Caco-2 (cell line): ENCODE data around the gene LMAN2. TPM values are rescaled to one million over a fixed set of nuclear protein-coding genes. Genes with fewer than 3 reads are reported as not detected.
"Not testable (repeated sequence)": the region's sequence is repeated elsewhere in the genome, so short reads cannot be mapped to it uniquely, and the experiment has no call there.

Experiments used
- BruUV-seq: library from RNA; stranded (reverse); fragments of 400-500 nt; replicated peaks from 2 replicates; lab custom pipeline; 2021; lab: Mats Ljungman, UMichigan
- CTCF ChIA-PET: fragments of 300-600 bp; sonication (Branson Sonifier 250); formaldehyde crosslinking; loops from one replicate; lab custom pipeline; 2022; ENCODE audit warnings: antibody characterized with exemption; lab: Charles Lee
- POLR2A ChIA-PET: fragments of 300-600 bp; sonication (Branson Sonifier 250); formaldehyde crosslinking; loops from one replicate; lab custom pipeline; 2022; ENCODE audit warnings: antibody characterized with exemption; lab: Charles Lee
- DNase-seq, 2 experiments: peaks; one replicate each; pipeline versions ENCODE4 v3.0.0 to v3.0.0-alpha.2; 2020 to 2022
- H3K27me3 ChIP-seq: replicated peaks from 2 replicates; pipeline ENCODE4 v1.6.0; 2011; ENCODE audit warnings: low read length; ENCODE audit not compliant: control insufficient read depth, insufficient read depth
- H3K36me3 ChIP-seq: 2 replicates; pipeline ENCODE4 v1.5.1; 2011; ENCODE audit warnings: low read length; ENCODE audit not compliant: control insufficient read depth, insufficient read depth
- H3K4me1 ChIP-seq: fragments of 250-450 bp; sonication (Bioruptor Pico); 2 replicates; pipeline ENCODE4 v1.5.1; 2020; ENCODE audit warnings: mild to moderate bottlenecking
- H3K4me3 ChIP-seq: 2 replicates; pipeline ENCODE4 v1.5.1; 2011; ENCODE audit warnings: low read depth, mild to moderate bottlenecking, control low read depth, low read length
- H3K9me3 ChIP-seq: fragments of 250-450 bp; sonication (Bioruptor Pico); 2 replicates; pipeline ENCODE4 v1.5.1; 2020; ENCODE audit warnings: mild to moderate bottlenecking, moderate library complexity
- H3K27ac Mint-ChIP-seq: one replicate; pipeline ENCODE4 v1.8.0; 2022; ENCODE audit warnings: mixed read lengths; ENCODE audit not compliant: unreplicated experiment
- H3K27me3 Mint-ChIP-seq: one replicate; pipeline ENCODE4 v1.8.0; 2022; ENCODE audit warnings: mixed read lengths; ENCODE audit not compliant: insufficient read depth, unreplicated experiment
- H3K36me3 Mint-ChIP-seq: one replicate; pipeline ENCODE4 v1.8.0; 2022; ENCODE audit warnings: mild to moderate bottlenecking, mixed read lengths; ENCODE audit not compliant: insufficient read depth, unreplicated experiment
- H3K4me1 Mint-ChIP-seq: one replicate; pipeline ENCODE4 v1.8.0; 2022; ENCODE audit warnings: low read depth, mixed read lengths; ENCODE audit not compliant: unreplicated experiment
- H3K4me3 Mint-ChIP-seq: one replicate; pipeline ENCODE4 v1.8.0; 2022; ENCODE audit warnings: mild to moderate bottlenecking, moderate library complexity, mixed read lengths; ENCODE audit not compliant: unreplicated experiment
- H3K9me3 Mint-ChIP-seq: one replicate; pipeline ENCODE4 v1.8.0; 2022; ENCODE audit warnings: mixed read lengths; ENCODE audit not compliant: unreplicated experiment
- intact Hi-C: fragments of 100-400 bp; cut with micrococcal nuclease; formaldehyde crosslinking; loops from one replicate; pipeline ENCODE4 v1.10.0; 2022; ENCODE audit not compliant: unreplicated experiment
- total RNA-seq: library from RNA; stranded (reverse); gene quantifications from 2 replicates; pipeline ENCODE4 v1.2.3, GENCODE V29; 2022
- TF ChIP-seq, protein P1 (sequence below), 2 experiments: fragments of 200-600 bp in 1 of 2; IDR thresholded peaks; 1 replicate in 1 of 2; 2 replicates in 1 of 2; pipeline versions ENCODE4 v1.5.1 to v1.8.0; 2011 to 2022; ENCODE audit warnings: antibody characterized with exemption in 1 of 2, control low read depth in 1 of 2, inconsistent platforms in 1 of 2, low read depth in 1 of 2, low read length in 1 of 2, mild to moderate bottlenecking in 1 of 2, moderate library complexity in 1 of 2; ENCODE audit not compliant: insufficient read depth in 1 of 2, severe bottlenecking in 1 of 2, unreplicated experiment in 1 of 2

LMAN2 gene
- total RNA-seq, 1 experiment from 2014 or later: 241 TPM

DNA sequence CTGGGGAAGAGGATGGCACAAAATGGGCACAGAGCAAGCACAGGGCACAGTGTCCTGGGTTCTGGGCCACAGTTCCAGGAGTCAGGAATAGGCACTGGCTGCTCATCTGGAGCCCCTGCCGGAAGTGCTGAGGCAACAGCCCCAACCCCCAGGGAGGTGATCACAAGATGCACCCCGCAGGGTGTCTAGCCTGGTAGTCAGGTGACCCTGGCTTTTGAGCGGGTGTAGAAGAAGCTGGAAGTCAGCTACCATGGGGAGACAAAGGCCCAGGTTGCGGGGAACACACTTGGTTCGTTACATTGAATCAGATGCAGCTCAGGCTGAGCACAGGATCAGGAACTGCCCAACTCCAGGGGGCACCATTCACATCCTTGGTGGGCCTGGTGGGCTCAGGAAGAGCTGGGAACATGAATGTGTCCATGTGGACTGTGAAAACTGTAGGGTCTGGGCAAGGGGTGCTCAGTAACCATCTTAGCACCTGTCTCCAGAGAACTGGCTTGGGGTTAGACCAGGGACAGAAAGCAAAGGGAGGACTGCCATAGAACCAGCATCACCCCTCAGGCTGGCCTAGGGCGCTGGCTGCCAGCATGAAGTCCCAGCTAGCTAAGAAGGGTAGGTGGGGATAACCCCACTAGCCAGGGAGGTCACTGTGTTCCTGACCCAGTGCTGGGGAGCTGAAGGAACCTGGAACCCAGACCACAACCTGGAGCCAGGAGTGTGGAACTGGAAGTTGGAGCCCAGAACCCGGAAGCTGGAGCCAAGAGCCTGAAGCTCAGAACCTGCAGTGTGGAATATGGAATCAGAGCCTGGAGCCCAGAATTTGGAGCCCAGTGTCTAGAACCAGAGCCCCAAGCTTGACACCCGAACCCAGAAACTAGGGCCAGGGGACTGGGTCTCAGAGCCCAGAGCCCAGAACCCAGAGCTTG is 26.6 kb upstream of the LMAN2 start:
- ChIA-PET POLR2A (interaction anchor here (0.9 to 2.1 kb wide), 8 partner anchors 8 to 119 kb away, joined by 3 to 23 read pairs (median 8); partner anchors contain the start of genes GRK6, LMAN2 and PDLIM7), CTCF (interaction anchor here (0.6 to 3.1 kb wide), 14 partner anchors 7 to 91 kb away, joined by 3 to 57 read pairs (median 10); partner anchors contain the start of genes GRK6, LMAN2 and PRR7)
- TSS peak; percentile 90 for BruUV-seq
- Mint-ChIP-seq H3K27me3 (no peaks in the 10 kb centered on the region), H3K4me1 (peaks cover 30% of the 10 kb centered on the region), H3K9me3 (no peaks in the 10 kb centered on the region), H3K27ac (peak overlapping the region; percentile 94), H3K4me3 (no peak overlapping the region), H3K36me3 (peaks cover 5% of the 10 kb centered on the region)
- intact Hi-C loops: no loop called here
- no peak for DNase-seq
- Histone ChIP-seq H3K4me3 (no peak overlapping the region), H3K4me1 (peaks cover 33% of the 10 kb centered on the region), H3K27me3 (no peaks in the 10 kb centered on the region), H3K36me3 (no peaks in the 10 kb centered on the region), H3K9me3 (no peaks in the 10 kb centered on the region)
- TF ChIP-seq, protein P1, sequence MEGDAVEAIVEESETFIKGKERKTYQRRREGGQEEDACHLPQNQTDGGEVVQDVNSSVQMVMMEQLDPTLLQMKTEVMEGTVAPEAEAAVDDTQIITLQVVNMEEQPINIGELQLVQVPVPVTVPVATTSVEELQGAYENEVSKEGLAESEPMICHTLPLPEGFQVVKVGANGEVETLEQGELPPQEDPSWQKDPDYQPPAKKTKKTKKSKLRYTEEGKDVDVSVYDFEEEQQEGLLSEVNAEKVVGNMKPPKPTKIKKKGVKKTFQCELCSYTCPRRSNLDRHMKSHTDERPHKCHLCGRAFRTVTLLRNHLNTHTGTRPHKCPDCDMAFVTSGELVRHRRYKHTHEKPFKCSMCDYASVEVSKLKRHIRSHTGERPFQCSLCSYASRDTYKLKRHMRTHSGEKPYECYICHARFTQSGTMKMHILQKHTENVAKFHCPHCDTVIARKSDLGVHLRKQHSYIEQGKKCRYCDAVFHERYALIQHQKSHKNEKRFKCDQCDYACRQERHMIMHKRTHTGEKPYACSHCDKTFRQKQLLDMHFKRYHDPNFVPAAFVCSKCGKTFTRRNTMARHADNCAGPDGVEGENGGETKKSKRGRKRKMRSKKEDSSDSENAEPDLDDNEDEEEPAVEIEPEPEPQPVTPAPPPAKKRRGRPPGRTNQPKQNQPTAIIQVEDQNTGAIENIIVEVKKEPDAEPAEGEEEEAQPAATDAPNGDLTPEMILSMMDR (IDR thresholded peaks at IDR 0.05; ENCODE audit: insufficient read depth in 1 of 2, low read depth in 1 of 2, low read length in 1 of 2, severe bottlenecking in 1 of 2, unreplicated experiment in 1 of 2): no peak

DNA sequence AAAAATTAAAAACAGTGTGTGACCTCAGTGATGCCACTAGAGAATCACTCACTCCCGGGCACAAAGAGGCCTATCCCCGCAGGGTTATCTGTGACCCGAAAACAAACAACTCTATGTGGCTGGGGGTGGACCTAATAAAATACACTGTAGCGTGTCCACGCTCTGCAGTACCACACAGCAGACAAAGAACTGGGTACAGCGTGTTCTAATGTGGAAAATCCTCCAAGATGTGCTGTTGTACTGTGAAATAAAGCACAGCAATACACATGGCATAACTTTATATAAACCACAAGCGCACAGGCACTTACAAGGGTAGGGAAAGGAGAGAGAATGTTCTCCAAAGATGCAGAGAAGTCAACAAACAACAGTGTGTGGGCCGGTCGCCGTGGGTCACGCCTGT is 24.6 kb upstream of the LMAN2 start:
- CTCF ChIA-PET: no interaction called here
- H3K4me3 ChIP-seq: no peak overlapping the region
- H3K9me3 Mint-ChIP-seq: no peaks in the 10 kb centered on the region
- no peak for DNase-seq
- no peaks in the 10 kb centered on the region for H3K27me3 ChIP-seq
- intact Hi-C loops: no loop called here
- no TSS peak for BruUV-seq
- H3K4me1 Mint-ChIP-seq: peaks cover 25% of the 10 kb centered on the region
- POLR2A ChIA-PET: no interaction called here
- no peaks in the 10 kb centered on the region; the same call in 1 of the 2 replicates for H3K36me3 ChIP-seq
- no peak overlapping the region for H3K27ac Mint-ChIP-seq
- H3K36me3 Mint-ChIP-seq: peaks cover 5% of the 10 kb centered on the region
- H3K9me3 ChIP-seq: no peaks in the 10 kb centered on the region
- H3K4me1 ChIP-seq: peaks cover 46% of the 10 kb centered on the region
- no peak overlapping the region for H3K4me3 Mint-ChIP-seq
- TF ChIP-seq, protein P1 (IDR thresholded peaks at IDR 0.05; ENCODE audit: insufficient read depth in 1 of 2, low read depth in 1 of 2, low read length in 1 of 2, severe bottlenecking in 1 of 2, unreplicated experiment in 1 of 2): no peak
- no peaks in the 10 kb centered on the region for H3K27me3 Mint-ChIP-seq

DNA sequence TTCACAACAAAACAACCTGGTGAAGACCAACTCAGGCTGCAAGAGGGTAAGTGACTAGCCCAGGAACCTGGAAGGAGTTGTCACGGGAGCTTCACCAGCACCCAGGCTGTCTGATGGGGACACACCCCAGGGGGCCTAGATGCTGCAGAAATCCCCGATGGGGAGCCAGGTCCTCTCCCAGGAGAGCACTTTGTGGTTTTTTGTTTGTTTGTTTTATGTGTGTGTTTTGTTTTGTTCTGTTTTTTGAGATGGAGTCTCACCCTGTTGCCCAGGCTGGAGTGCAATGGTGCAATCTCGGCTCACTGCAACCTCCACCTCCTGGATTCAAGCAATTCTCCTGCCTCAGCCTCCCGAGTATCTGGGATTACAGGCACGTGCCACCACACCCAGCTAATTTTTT is 24.0 kb upstream of the LMAN2 start:
- H3K27me3 ChIP-seq, POLR2A ChIA-PET, H3K27me3 Mint-ChIP-seq, DNase-seq, BruUV-seq, H3K4me3 ChIP-seq, H3K36me3 ChIP-seq, H3K36me3 Mint-ChIP-seq, H3K4me3 Mint-ChIP-seq, H3K9me3 Mint-ChIP-seq, H3K27ac Mint-ChIP-seq, intact Hi-C loops, H3K9me3 ChIP-seq: not testable (repeated sequence)
- peaks cover 23% of the 10 kb centered on the region for H3K4me1 Mint-ChIP-seq
- peaks cover 43% of the 10 kb centered on the region for H3K4me1 ChIP-seq
- CTCF ChIA-PET: interaction anchor here (1.0 kb wide), 1 partner anchor 15 kb away, joined by 3 read pairs; no protein-coding TSS in a partner anchor
